GM12874 (cell line): ENCODE measurements around the gene CEP350.

Experiments used
- CTCF ChIP-seq: IDR thresholded peaks from 2 replicates; pipeline ENCODE4 v1.5.1; 2011; ENCODE audit warnings: low read depth, mild to moderate bottlenecking, control low read depth, low read length, moderate library complexity; ENCODE audit not compliant: insufficient read depth

Gene CEP350

GRCh38 chr1:180154325-180155181 lies 199.9 kb downstream of the CEP350 start, which contains the start of gene QSOX1:
QSOX1 (plus strand) TSS chr1:180154869; CDS start chr1:180154908, 39 bp downstream.
- 0 out of 2 replicates have a peak, but pooled peaks have one; percentile 13 for TF ChIP-seq CTCF

- no peak for TF ChIP-seq CTCF
These were observed 200.6 kb downstream of the CEP350 start for GRCh38 chr1:180155182-180155682.

- no peak for TF ChIP-seq CTCF
These were observed 201.6 kb downstream of the CEP350 start for GRCh38 chr1:180156201-180156600.

- no peak for TF ChIP-seq CTCF
These were observed 202.1 kb downstream of the CEP350 start for GRCh38 chr1:180156631-180157091.

GRCh38 chr1:180157108-180157507 lies 202.5 kb downstream of the CEP350 start:
- TF ChIP-seq CTCF, result no peak

- no peak for TF ChIP-seq CTCF
These were observed 203.0 kb downstream of the CEP350 start for GRCh38 chr1:180157576-180158057.
